SK-N-MC (cell line): ENCODE results near the gene ALDH5A1.

Experiments
- EZH2 ChIP-seq: fragments of 200-600 bp; sonication (generic); IDR thresholded peaks from one replicate; pipeline ENCODE4 v1.6.1; 2017; ENCODE audit warnings: antibody characterized with exemption
- FOXP2 ChIP-seq: optimal IDR thresholded peaks from 2 replicates; pipeline ENCODE3; 2011; ENCODE audit warnings: mild to moderate bottlenecking, moderate library complexity; ENCODE audit not compliant: insufficient read depth; ENCODE audit errors: extremely low read length, control extremely low read depth
- POLR2AphosphoS5 ChIP-seq: IDR thresholded peaks from 2 replicates; pipeline ENCODE4 v1.6.1; 2012; ENCODE audit warnings: mild to moderate bottlenecking, low read depth, low read length, borderline replicate concordance

DNA sequence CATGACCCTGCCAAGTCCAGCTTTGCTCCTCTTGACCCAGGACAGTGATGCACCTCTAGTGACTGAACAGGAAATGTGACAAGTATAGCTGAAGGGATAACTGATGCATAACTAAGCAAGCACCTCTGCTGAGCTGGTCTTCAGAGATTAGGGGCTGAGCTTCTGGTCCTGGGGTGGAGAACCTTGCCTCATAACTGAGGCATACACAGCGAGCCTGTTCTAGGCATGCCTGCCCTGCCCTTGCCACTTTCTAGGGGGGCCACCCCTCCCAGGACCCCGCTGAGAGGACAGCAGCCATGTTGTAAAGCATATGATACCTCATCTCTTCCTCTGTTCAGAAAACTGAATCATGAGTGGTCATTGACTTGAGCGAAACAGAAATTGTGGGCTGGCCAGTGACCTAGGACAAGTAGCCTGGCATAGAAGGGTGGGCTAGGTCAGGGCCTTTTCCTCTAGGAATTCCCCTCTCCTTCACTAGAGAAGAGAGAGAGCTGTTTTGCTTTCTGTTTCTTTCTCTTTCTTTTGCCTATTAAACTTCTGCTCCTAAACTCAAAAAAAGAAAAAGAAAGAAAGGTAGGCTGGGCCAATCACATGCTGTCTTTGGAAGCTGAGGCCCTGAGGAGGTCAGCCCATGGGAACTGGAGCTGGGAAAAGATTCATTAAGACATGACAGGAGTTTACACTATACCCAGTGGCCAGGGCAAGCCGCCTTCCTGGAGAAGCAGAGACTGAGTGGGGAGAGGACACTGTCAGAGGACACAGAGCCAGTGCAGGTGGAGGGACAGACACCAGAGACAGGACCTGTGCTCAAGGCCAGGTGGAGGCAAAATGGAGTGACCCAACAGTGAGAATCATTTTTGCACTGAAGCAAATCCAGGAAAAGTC is 23.1 kb downstream of the ALDH5A1 start:
- no peak for TF ChIP-seq POLR2AphosphoS5
- TF ChIP-seq EZH2, result no peak
- no peak for TF ChIP-seq FOXP2
